Measurements from ENCODE around the gene C6orf163. TPM values are rescaled to one million over a fixed set of nuclear protein-coding genes. Genes with fewer than 3 reads are reported as not detected.
"Not testable (repeated sequence)": the region's sequence is repeated elsewhere in the genome, so short reads cannot be mapped to it uniquely, and the experiment has no call there.

C6orf163 gene
- 1 to 10 TPM in 1 of 2 donors, under 1 TPM in 1; 0.16 to 1.8 TPM for polyA plus RNA-seq

- 63 to 72% methylated on average over 2 of the region's 2 CpGs for WGBS, 2 donors
- Histone ChIP-seq H3K27me3 (ENCODE audit: control insufficient read depth in 1 of 2, insufficient read depth in 2 of 2, low read length in 2 of 2) (no peaks in the 10 kb centered on the region), H3K4me1 (ENCODE audit: control insufficient read depth in 2 of 2, insufficient read depth in 2 of 2, low read length in 1 of 2) (no peaks in the 10 kb centered on the region), H3K36me3 (ENCODE audit: control insufficient read depth in 2 of 2, insufficient read depth in 2 of 2, low read length in 1 of 2) (peaks cover 0 to 2% of the 10 kb centered on the region in 2 donors), H3K4me3 (ENCODE audit: low read depth in 1 of 2, low read length in 2 of 2) (no peak within 1 kb of the TSS), H3K9me3 (ENCODE audit: control insufficient read depth in 2 of 2, insufficient read depth in 1 of 2, low read depth in 1 of 2, low read length in 1 of 2) (no peaks in the 10 kb centered on the region), H3K27ac (ENCODE audit: low read depth in 2 of 2, low read length in 1 of 2) (no peak within 1 kb of the TSS)
Measured at GRCh38 chr6:87344731-87345130, at the start of gene C6orf163. Gene C6orf163, plus strand, starts transcription at chr6:87344813. Its CDS starts 287 bp downstream, at chr6:87345100.

GRCh38 chr6:87297119-87297518 is 47.5 kb upstream of the C6orf163 start:
- H3K9me3 ChIP-seq (ENCODE audit: control insufficient read depth in 2 of 2, insufficient read depth in 1 of 2, low read depth in 1 of 2, low read length in 1 of 2): no peaks in the 10 kb centered on the region
- WGBS, 2 donors: 50 to 52% methylated on average over 1 of the region's 1 CpG
- no peak overlapping the region for H3K27ac ChIP-seq (ENCODE audit: low read depth in 2 of 2, low read length in 1 of 2)
- H3K4me1 ChIP-seq (ENCODE audit: control insufficient read depth in 2 of 2, insufficient read depth in 2 of 2, low read length in 1 of 2): no peaks in the 10 kb centered on the region
- no peak overlapping the region for H3K4me3 ChIP-seq (ENCODE audit: low read depth in 1 of 2, low read length in 2 of 2)
- H3K36me3 ChIP-seq (ENCODE audit: control insufficient read depth in 2 of 2, insufficient read depth in 2 of 2, low read length in 1 of 2): no peaks in the 10 kb centered on the region
- no peaks in the 10 kb centered on the region for H3K27me3 ChIP-seq (ENCODE audit: control insufficient read depth in 1 of 2, insufficient read depth in 2 of 2, low read length in 2 of 2)

- not testable (repeated sequence) for H3K4me1 ChIP-seq (ENCODE audit: control insufficient read depth in 2 of 2, insufficient read depth in 2 of 2, low read length in 1 of 2); H3K36me3 ChIP-seq (ENCODE audit: control insufficient read depth in 2 of 2, insufficient read depth in 2 of 2, low read length in 1 of 2); H3K27me3 ChIP-seq (ENCODE audit: control insufficient read depth in 1 of 2, insufficient read depth in 2 of 2, low read length in 2 of 2); H3K9me3 ChIP-seq (ENCODE audit: control insufficient read depth in 2 of 2, insufficient read depth in 1 of 2, low read depth in 1 of 2, low read length in 1 of 2); H3K27ac ChIP-seq (ENCODE audit: low read depth in 2 of 2, low read length in 1 of 2); H3K4me3 ChIP-seq (ENCODE audit: low read depth in 1 of 2, low read length in 2 of 2)
- 83 to 84% methylated on average over 9 of the region's 9 CpGs for WGBS, 2 donors
Measured at GRCh38 chr6:87301277-87301676, 43.3 kb upstream of the C6orf163 start.

GRCh38 chr6:87308970-87309369 is 35.6 kb upstream of the C6orf163 start:
- 66 to 68% methylated on average over 4 of the region's 4 CpGs for WGBS, 2 donors
- no peaks in the 10 kb centered on the region for H3K9me3 ChIP-seq (ENCODE audit: control insufficient read depth in 2 of 2, insufficient read depth in 1 of 2, low read depth in 1 of 2, low read length in 1 of 2)
- no peaks in the 10 kb centered on the region for H3K36me3 ChIP-seq (ENCODE audit: control insufficient read depth in 2 of 2, insufficient read depth in 2 of 2, low read length in 1 of 2)
- H3K27ac ChIP-seq (ENCODE audit: low read depth in 2 of 2, low read length in 1 of 2): no peak overlapping the region
- no peak overlapping the region for H3K4me3 ChIP-seq (ENCODE audit: low read depth in 1 of 2, low read length in 2 of 2)
- H3K27me3 ChIP-seq (ENCODE audit: control insufficient read depth in 1 of 2, insufficient read depth in 2 of 2, low read length in 2 of 2): no peaks in the 10 kb centered on the region
- H3K4me1 ChIP-seq (ENCODE audit: control insufficient read depth in 2 of 2, insufficient read depth in 2 of 2, low read length in 1 of 2): no peaks in the 10 kb centered on the region

GRCh38 chr6:87312860-87313259 is 31.8 kb upstream of the C6orf163 start:
- Histone ChIP-seq H3K27me3 (ENCODE audit: control insufficient read depth in 1 of 2, insufficient read depth in 2 of 2, low read length in 2 of 2) (peaks cover 0 to 3% of the 10 kb centered on the region in 2 donors), H3K36me3 (ENCODE audit: control insufficient read depth in 2 of 2, insufficient read depth in 2 of 2, low read length in 1 of 2) (no peaks in the 10 kb centered on the region), H3K4me1 (ENCODE audit: control insufficient read depth in 2 of 2, insufficient read depth in 2 of 2, low read length in 1 of 2) (no peaks in the 10 kb centered on the region), H3K9me3 (ENCODE audit: control insufficient read depth in 2 of 2, insufficient read depth in 1 of 2, low read depth in 1 of 2, low read length in 1 of 2) (no peaks in the 10 kb centered on the region), H3K27ac (ENCODE audit: low read depth in 2 of 2, low read length in 1 of 2) (no peak overlapping the region), H3K4me3 (ENCODE audit: low read depth in 1 of 2, low read length in 2 of 2) (no peak overlapping the region)
- 14 to 17% methylated on average over 1 of the region's 1 CpG for WGBS, 2 donors

- 92 to 98% methylated on average over 3 of the region's 3 CpGs for WGBS, 2 donors
- Histone ChIP-seq H3K9me3 (ENCODE audit: control insufficient read depth in 2 of 2, insufficient read depth in 1 of 2, low read depth in 1 of 2, low read length in 1 of 2) (no peaks in the 10 kb centered on the region), H3K4me3 (ENCODE audit: low read depth in 1 of 2, low read length in 2 of 2) (no peak overlapping the region), H3K36me3 (ENCODE audit: control insufficient read depth in 2 of 2, insufficient read depth in 2 of 2, low read length in 1 of 2) (no peaks in the 10 kb centered on the region), H3K27me3 (ENCODE audit: control insufficient read depth in 1 of 2, insufficient read depth in 2 of 2, low read length in 2 of 2) (peaks cover 0 to 3% of the 10 kb centered on the region in 2 donors), H3K27ac (ENCODE audit: low read depth in 2 of 2, low read length in 1 of 2) (no peak overlapping the region), H3K4me1 (ENCODE audit: control insufficient read depth in 2 of 2, insufficient read depth in 2 of 2, low read length in 1 of 2) (no peaks in the 10 kb centered on the region)
Measured at GRCh38 chr6:87315071-87315470, 29.5 kb upstream of the C6orf163 start.

- WGBS, 2 donors: 83 to 85% methylated on average over 3 of the region's 3 CpGs
- no peaks in the 10 kb centered on the region for H3K4me1 ChIP-seq (ENCODE audit: control insufficient read depth in 2 of 2, insufficient read depth in 2 of 2, low read length in 1 of 2)
- H3K36me3 ChIP-seq (ENCODE audit: control insufficient read depth in 2 of 2, insufficient read depth in 2 of 2, low read length in 1 of 2): no peaks in the 10 kb centered on the region
- no peaks in the 10 kb centered on the region for H3K9me3 ChIP-seq (ENCODE audit: control insufficient read depth in 2 of 2, insufficient read depth in 1 of 2, low read depth in 1 of 2, low read length in 1 of 2)
- no peaks in the 10 kb centered on the region for H3K27me3 ChIP-seq (ENCODE audit: control insufficient read depth in 1 of 2, insufficient read depth in 2 of 2, low read length in 2 of 2)
- H3K27ac ChIP-seq (ENCODE audit: low read depth in 2 of 2, low read length in 1 of 2): no peak overlapping the region
- no peak overlapping the region for H3K4me3 ChIP-seq (ENCODE audit: low read depth in 1 of 2, low read length in 2 of 2)
Measured at GRCh38 chr6:87319271-87319987, 25.2 kb upstream of the C6orf163 start.

GRCh38 chr6:87322304-87323212 is 22.1 kb upstream of the C6orf163 start, which contains the start of gene SMIM8:
Gene SMIM8, plus strand, starts transcription at chr6:87322588. Its CDS starts 14,444 bp downstream, at chr6:87337032.
- Histone ChIP-seq H3K36me3 (ENCODE audit: control insufficient read depth in 2 of 2, insufficient read depth in 2 of 2, low read length in 1 of 2) (no peaks in the 10 kb centered on the region), H3K27ac (ENCODE audit: low read depth in 2 of 2, low read length in 1 of 2) (peak within 1 kb of the TSS; percentile 58 to 72), H3K4me3 (ENCODE audit: low read depth in 1 of 2, low read length in 2 of 2) (peak within 1 kb of the TSS; percentile 83 to 92), H3K9me3 (ENCODE audit: control insufficient read depth in 2 of 2, insufficient read depth in 1 of 2, low read depth in 1 of 2, low read length in 1 of 2) (no peaks in the 10 kb centered on the region), H3K4me1 (ENCODE audit: control insufficient read depth in 2 of 2, insufficient read depth in 2 of 2, low read length in 1 of 2) (no peaks in the 10 kb centered on the region), H3K27me3 (ENCODE audit: control insufficient read depth in 1 of 2, insufficient read depth in 2 of 2, low read length in 2 of 2) (no peaks in the 10 kb centered on the region)
- WGBS, 2 donors: 0 to 1% methylated on average over 45 to 60 of the region's 60 CpGs

GRCh38 chr6:87323880-87324279 is 20.7 kb upstream of the C6orf163 start:
- WGBS, 2 donors: 93 to 98% methylated on average over 1 of the region's 1 CpG
- not testable (repeated sequence) for H3K4me1 ChIP-seq (ENCODE audit: control insufficient read depth in 2 of 2, insufficient read depth in 2 of 2, low read length in 1 of 2); H3K36me3 ChIP-seq (ENCODE audit: control insufficient read depth in 2 of 2, insufficient read depth in 2 of 2, low read length in 1 of 2); H3K27ac ChIP-seq (ENCODE audit: low read depth in 2 of 2, low read length in 1 of 2); H3K4me3 ChIP-seq (ENCODE audit: low read depth in 1 of 2, low read length in 2 of 2); H3K9me3 ChIP-seq (ENCODE audit: control insufficient read depth in 2 of 2, insufficient read depth in 1 of 2, low read depth in 1 of 2, low read length in 1 of 2); H3K27me3 ChIP-seq (ENCODE audit: control insufficient read depth in 1 of 2, insufficient read depth in 2 of 2, low read length in 2 of 2)
